Panc1 (cell line): ENCODE data around the gene PGS1.

Experiments used
- POLR2AphosphoS5 ChIP-seq: IDR thresholded peaks from 2 replicates; pipeline ENCODE4 v1.6.1; 2012; ENCODE audit warnings: mild to moderate bottlenecking, low read depth, low read length, moderate library complexity
- REST ChIP-seq, 2 experiments: IDR thresholded peaks; 2 replicates each; pipeline ENCODE4 v1.6.1; 2011 to 2012; ENCODE audit warnings: low read depth in 2 of 2, control low read depth in 1 of 2, low read length in 1 of 2, mild to moderate bottlenecking in 1 of 2, moderate library complexity in 1 of 2; ENCODE audit not compliant: insufficient read depth in 1 of 2
- SIN3A ChIP-seq: IDR thresholded peaks from 2 replicates; pipeline ENCODE4 v1.6.1; 2012; ENCODE audit warnings: low read depth, mild to moderate bottlenecking, low read length, moderate library complexity, borderline replicate concordance; ENCODE audit not compliant: insufficient read depth
- TF ChIP-seq, protein P1 (sequence below): fragments of 450-650 bp; IDR thresholded peaks from 2 replicates; pipeline ENCODE4 v1.5.1; 2017; ENCODE audit warnings: mild to moderate bottlenecking

- TF ChIP-seq SIN3A (no peak), POLR2AphosphoS5 (no peak), REST (IDR thresholded peaks at IDR 0.05; ENCODE audit: insufficient read depth in 1 of 2, low read depth in 2 of 2, low read length in 1 of 2) (no peak)
- TF ChIP-seq, protein P1, sequence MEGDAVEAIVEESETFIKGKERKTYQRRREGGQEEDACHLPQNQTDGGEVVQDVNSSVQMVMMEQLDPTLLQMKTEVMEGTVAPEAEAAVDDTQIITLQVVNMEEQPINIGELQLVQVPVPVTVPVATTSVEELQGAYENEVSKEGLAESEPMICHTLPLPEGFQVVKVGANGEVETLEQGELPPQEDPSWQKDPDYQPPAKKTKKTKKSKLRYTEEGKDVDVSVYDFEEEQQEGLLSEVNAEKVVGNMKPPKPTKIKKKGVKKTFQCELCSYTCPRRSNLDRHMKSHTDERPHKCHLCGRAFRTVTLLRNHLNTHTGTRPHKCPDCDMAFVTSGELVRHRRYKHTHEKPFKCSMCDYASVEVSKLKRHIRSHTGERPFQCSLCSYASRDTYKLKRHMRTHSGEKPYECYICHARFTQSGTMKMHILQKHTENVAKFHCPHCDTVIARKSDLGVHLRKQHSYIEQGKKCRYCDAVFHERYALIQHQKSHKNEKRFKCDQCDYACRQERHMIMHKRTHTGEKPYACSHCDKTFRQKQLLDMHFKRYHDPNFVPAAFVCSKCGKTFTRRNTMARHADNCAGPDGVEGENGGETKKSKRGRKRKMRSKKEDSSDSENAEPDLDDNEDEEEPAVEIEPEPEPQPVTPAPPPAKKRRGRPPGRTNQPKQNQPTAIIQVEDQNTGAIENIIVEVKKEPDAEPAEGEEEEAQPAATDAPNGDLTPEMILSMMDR: no peak
Observed at GRCh38 chr17:78442648-78443218, 64.3 kb downstream of the PGS1 start.
